Iris pigment epithelial cell (primary cell): ENCODE measurements around the gene ATPAF2.
"Not testable (repeated sequence)": the region's sequence is repeated elsewhere in the genome, so short reads cannot be mapped to it uniquely, and the experiment has no call there.

ENCODE experiments used
- DNase-seq: peaks from one replicate; pipeline ENCODE4 v3.0.0-alpha.2; 2011; ENCODE audit warnings: low read depth

Gene ATPAF2

DNA sequence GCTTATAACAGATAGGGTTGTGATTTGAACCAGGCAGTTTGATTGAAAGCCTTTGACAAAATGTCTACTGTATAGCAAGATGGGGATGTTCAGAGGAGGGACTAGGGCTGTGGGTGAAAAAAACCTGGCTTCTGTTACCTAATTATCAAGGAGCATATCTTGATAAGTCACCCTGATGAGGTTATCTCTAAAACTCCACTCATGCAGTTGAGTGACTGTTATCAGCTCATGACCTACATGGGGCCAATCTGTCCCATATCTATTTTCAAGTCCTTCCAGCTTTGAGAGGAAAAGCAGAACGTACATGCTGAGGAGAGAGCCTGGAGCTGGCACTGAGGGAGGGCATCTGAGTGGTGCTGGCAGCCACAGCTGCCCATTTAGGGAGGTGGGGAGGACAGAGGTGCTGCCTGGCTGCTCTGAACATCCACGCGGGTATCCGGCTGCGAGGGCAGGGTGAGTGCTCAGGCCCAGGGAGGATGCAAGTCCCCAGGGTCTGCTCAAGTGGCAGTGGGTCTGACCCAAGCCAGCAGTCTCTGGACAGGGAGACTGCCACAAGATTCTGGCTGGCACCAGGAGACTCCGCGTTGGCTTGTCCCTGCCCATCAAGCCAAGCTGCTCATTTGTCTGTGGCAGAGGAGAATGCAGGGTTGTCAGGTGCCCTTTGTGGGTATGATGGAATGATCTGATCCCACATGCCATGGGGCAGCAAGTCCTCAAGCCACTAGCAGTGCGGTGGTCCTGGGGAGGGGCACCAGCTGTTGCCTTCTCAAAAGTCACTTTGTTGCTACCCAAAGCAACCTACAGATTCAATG lies 29.2 kb downstream of the ATPAF2 start:
- no peak for DNase-seq

DNA sequence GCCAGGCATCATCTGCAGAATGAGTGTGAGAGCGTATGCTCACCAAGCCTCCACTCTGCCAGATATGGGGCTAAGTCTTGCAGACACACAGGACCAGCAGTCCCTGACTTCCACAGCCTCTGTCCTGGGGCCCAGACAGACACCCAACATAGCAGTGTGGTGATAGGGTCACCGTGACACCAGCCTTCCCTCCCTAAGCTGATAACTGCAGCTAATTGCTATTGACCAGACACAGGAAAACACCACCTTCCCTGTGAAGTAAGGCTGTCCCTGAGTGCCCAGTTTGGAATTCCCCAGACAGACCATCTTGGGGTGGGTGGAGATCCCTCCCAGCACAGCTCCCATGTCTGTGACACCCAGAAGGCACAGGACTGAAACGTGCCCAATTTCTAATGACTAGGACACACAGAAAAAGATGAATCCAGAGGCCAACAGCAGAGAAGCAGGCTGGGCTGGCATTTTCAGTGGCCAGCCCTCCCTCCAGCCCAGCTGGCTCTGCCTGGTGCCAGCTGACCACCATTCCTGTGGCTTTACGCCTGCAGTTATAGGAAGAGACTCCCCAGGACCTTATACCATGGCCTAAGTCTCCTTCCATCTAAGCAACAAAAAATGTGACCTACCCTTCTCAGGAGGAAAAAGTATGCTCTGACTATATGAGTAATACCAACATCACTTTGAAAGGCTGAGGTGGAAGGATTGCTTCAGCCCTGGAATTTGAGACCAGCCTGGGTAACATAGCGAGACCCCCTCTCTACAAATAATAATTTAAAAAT lies 30.3 kb downstream of the ATPAF2 start:
- DNase-seq: peak; percentile 67

DNA sequence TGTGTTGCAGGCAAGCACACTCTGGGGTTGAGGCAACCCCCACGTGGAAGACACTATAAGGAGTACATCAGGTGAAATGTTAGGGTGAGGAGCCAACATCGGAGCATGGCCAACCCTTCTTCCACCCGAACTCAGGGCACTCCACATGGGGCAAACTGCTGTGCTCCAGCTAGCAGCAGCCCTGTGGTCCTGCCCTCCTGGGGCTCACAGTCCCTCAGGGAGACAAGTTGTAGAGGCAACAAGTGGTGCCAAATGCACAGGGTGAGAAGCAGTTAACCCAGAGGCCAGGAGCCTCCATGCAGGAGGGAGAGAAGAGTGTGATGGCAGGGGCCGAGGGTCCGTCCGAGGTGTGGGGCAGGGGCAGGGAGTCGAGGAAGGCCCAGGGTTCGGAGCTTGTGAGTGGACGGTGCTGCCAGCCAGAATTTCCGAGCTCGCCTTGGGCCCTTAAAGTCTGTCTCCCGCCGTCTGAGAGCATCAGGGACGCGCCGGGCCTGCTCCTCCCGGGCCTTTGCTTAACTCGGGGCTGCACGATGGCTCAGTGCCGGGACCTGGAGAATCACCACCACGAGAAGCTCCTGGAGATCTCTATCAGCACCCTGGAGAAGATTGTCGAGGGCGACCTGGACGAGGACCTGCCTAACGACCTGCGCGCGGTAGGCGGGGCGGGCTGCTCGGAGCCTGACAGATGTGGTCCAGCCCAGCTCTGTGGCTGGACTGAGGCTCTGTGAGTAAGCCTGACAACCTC lies 32.3 kb downstream of the ATPAF2 start:
- no peak for DNase-seq

DNA sequence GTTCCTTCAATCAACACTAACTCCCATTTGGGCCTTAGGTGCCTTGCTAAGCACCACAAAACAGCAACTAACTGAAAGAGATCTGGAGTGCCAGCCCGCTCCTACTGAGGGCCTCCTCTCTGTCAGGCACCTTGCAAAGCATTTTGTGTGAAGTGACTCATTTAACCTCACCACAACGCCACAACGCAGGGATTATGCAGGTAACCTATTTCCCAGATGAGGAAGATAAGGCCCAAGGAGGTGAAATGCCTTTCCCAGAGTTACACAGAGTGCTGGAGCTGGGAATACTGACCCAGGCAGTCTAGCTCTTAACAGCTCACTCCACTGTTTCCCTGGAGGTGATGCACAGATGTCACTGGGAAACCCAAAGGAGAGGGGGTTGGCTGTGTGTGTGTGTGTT lies 33.5 kb downstream of the ATPAF2 start:
- no peak for DNase-seq

DNA sequence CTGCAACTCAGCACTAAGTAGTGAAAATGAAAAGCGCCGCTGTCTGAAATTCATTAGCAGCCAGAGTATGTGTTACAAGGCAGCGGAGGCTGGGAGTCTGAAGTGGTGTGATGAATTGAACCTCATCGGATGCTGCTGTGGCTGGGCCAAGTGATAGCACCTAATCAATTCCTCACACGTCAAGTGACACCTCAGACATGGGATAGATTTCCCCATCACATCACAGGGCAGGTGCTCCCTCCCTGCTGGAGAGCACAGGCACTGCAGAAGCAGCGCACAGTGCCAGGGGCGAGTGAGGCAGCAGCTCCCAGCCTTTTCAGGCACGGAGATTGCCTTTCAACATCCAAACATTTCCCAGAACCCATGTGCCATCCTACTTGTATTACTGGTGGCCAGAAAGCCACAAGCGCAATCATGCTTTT lies 34.1 kb downstream of the ATPAF2 start:
- DNase-seq: no peak

DNA sequence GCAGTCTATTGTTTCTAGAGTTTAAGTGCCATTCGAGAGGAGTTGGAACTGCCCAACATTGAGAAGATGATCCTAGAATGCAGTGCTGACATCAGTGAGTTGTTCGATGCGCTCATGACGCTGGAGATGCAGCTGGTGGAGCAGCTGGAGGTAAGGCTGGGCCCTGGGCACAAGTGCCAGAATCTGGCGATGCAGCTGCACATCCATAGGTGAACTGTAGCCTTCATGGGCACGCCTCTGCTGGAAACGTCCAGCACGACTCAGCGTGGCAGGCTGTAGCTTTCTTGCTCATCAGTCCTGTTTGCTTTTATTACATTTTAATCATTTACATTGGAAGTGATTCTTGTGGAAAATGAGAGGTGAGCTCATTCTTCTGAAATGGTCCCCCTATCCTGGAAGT lies 34.6 kb downstream of the ATPAF2 start:
- no peak for DNase-seq

DNA sequence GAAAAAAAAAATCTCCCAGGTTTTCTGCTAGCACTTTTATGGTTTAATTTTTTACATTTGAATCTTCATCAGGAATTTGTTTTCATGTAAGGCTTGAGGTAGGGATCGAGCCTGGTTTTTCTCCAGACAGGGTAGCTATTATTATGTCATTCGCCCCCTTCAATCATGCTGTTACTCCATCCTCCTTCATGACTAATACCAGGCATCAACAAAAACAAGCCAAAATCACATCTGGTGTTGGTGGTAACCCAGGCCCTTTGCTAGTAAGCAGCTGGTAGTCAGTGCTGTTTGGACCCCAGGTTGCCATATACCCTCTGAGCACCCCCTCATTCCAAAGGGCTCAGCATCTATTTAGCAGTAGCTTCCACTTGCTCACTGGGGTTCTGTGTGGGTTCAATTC lies 36.8 kb downstream of the ATPAF2 start:
- DNase-seq: no peak

DNA sequence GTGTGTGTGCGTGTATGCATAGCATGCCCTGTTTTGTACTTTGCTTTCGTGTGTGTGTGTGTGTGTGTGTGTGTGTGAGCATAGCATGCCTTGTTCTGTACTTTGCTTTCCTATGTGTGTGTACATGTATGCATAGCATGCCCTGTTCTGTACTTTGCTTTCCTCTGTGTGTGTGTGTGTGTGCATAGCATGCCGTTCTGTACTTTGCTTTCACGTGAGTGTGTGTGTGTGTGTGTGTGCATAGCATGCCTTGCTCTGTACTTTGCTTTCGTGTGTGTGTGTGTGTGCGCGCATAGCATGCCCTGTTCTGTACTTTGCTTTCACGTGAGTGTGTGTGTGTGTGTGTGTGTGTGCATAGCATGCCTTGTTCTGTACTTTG lies 38.9 kb downstream of the ATPAF2 start:
- no peak for DNase-seq

DNA sequence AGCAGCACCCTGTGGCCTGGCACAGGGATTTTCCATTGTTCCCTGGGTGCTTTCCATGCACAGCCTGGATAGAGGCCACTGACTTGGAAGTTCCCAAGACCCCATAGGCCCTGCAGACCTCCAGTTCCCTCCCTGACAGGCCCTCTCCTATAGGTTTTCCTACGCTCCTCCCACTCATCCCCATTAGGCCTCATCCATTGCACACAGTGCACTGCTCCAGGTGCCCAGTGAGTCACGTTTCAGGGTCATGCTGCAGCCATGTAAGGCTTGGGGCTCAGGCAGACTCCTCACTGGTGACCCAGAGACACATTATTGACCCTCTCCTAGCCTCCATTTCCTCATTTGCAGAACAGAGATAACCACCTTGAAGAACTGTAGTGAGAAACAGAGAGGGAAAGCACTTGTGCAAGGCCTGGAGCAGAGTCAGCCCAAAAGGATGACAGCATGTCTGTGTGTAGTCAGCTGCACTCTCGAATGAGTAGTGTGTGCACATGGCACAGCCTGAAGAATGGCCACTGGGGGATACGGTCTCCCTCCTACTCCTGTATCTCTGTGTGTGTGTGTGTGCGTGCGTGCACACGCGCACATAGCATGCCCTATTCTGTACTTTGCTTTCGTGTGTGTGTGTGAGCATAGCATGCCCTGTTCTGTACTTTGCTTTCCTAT lies 39.5 kb downstream of the ATPAF2 start:
- DNase-seq: peak; percentile 16

DNA sequence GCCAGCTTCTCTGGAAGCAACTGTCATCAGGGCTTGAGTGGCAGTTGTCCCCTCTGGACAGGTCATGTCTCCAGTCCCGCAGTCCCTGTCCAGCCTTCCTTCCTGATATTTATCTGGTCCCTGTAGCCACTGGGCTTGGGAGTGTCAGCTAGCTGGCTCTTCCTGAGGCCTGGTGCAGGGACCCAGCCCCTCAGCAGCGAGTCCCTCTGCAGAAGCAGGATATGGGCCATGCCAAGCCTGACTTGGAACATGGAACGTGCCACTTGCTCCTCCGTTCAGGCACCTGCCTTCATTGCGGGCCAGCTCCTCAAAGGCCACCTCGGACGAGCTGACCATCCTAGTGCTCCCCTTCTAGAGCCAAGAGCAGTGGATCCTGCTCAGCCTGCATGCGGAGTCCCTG lies 40.0 kb downstream of the ATPAF2 start:
- no peak for DNase-seq

DNA sequence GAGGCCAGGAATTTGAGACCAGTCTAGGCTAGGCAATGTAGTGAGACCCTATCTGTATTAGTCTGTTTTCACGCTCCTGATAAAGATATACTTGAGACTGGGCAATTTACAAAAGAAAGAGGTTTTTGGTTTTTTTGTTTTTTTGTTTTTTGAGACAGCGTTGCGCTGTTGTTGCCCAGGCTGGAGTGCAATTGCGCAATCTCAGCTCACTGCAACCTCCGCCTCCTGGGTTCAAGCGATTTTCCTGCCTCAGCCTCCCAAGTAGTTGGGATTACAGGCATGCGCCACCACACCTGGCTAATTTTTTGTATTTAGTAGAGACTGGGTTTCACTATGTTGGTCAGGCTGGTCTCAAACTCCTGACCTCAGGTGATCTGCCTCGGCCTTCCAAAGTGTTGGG lies 43.1 kb downstream of the ATPAF2 start:
- DNase-seq: not testable (repeated sequence)

DNA sequence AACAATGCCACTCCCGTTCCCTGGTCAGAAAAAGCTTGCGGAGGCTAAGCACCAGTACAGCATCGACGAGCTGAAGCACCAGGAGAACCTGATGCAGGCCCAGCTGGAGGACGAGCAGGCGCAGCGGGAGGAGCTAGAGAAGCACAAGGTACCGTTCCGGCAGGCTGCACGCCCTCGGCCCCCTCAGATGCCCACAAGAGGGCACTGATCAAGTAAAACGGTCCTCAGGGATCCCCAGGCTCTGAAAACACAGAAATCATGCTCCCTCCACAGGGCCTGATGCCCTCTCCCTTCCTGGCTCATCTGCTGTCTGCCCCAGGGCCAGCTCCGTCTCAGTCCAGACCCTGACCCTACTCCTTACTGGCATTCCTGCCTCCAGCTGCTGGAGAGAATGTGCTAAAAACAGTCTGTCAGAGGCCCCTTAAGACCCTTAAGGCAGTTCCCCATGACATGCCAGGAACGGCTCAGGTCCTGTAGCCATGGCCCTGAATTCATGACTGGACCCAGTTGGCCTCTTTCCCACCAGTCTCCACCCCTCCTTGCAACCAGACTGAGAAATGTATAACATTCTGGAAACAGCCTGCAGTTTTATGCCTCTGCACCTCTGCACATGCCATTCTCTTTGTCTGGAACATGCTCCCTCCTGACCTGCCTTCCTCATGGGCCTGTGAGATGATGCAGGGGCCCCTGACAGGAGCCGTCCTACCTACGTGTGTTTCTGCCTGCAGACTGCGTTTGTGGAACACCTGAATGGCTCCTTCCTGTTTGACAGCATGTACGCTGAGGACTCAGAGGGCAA lies 44.5 kb downstream of the ATPAF2 start:
- DNase-seq: peak; percentile 31

DNA sequence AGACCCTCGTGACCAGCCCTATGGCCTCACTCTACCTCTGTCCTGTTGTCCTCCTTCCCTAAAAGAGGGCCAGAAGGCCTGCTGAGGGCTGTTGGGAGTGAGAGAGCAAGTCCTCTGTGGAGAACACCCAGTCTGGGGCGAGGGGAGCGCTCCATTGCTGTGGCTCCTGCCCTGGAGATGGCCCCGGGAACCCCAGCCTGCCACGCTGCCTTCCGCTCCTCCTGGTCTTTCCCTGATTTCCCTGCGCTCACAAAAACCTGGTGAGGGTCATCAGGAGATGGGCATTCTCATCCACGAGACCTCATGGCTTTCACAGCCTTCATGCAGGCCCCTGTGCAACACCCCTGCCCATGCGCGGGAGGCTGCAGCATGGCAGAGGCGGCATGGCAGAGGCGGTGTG lies 45.1 kb downstream of the ATPAF2 start:
- no peak for DNase-seq

DNA sequence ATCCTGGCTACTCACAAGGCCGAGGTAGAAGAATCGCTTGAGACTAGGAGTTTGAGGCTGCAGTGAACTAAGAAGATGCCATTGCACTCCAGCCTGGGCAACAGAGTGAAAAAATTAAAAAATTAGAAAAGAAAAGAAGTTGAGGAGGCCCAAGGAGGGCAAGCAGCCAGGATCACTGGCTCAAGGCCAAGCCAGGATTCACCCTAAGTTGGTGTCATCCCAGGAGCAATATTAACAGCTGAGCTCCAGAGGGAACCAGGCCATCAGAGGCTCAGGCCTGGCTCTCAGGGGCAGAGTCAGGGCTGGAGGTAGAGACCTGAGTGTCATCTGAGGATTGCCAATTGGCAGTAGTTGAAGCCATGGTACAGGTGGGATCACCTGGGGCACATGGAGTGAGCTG lies 45.6 kb downstream of the ATPAF2 start:
- DNase-seq: no peak

DNA sequence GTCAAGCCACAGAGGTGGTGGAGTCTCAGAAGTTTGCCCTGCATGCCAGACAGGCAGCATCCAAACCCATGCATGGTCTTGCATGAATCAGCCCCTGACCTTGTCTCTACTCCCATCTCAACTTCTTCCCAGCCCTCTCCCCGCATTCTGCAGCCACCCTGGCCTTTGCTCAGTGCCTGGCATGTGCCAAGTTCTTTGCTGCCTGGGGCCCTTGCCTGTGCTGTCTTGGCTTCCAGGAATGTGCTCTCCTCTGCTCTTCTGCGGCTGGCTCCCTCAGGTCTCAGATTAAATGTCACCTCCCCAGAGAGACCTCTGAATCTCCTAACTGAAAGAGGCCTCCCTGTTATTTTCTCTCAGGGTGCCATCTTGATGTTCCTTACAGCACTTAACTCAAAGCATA lies 48.7 kb downstream of the ATPAF2 start:
- no peak for DNase-seq

DNA sequence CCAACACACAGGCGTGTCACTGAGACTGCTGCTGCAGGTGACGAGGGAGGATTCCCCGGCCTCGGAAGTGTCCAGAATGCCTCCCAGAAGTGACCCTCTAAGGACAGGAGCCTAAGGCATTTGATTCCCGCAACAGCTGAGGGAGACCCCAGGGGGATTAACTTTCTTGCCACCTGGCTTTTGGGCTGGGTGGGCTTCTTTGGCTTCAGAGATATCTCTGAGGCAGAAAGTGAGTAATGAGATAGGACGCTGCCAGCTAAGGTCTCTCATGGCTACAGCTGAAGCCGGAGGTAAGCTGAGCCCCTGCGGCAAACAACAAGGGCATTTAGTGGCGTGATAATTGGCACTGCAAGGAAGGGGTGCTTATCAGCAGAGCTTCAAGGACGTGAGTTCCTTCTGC lies 49.4 kb downstream of the ATPAF2 start:
- DNase-seq: no peak

DNA sequence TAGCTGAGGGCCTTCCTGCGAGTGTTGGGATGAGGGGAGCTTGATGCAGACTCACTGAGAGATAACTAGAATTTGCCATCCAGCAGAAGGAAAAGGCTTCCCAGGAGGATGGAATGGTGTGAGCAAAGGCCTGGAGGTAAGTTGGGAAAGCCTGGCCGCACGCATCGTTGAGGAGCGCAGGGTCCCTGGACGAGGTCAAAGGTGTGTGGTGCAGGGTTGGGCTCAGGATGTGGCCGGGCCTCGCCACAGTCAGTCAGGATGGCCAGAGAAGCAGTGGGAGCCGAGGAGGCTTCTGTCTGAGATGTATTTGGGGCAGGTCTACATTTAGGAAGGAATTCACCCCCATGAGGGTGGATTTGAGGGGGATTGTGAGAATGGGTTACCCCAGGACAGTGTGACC lies 49.9 kb downstream of the ATPAF2 start:
- no peak for DNase-seq

DNA sequence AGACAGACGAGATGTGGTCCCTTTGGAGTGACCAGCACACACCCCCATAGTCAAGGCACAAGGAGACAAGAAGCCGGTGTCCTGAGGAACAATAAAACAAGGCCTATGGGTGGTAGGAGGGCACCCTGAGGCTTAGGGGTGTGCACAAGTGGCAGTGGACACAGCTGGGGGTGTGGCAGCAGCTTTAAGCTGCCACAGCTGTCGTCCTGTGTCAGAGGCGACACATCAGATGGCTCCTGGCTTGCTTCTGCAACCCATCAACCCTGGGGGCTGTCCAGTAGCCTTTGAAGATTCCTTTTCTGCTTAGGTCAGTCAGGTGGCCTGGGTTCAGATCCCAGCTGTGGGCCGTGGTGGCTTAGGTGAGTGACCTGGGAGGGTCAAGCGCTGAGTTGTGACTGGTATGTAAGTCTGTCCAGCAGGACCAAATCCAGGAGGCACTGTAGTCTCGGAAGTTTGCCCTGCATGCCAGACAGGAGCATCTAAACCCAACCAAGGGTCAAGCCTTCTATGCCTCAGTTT lies 50.5 kb downstream of the ATPAF2 start:
- no peak for DNase-seq

DNA sequence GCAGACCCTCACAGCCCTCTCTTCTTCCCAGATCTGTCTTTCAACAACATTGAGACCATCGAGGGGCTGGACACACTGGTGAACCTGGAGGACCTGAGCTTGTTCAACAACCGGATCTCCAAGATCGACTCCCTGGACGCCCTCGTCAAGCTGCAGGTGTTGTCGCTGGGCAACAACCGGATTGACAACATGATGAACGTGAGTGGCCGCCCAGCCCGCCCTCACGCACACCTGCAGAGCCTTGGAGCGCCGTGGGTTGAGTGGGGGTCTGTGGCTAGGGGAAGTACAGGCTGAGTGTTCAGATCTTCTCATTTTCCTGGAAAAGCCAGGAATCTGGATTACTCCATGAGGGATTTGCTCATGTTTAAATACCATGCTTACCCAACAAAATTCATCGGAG lies 51.1 kb downstream of the ATPAF2 start:
- no peak for DNase-seq

DNA sequence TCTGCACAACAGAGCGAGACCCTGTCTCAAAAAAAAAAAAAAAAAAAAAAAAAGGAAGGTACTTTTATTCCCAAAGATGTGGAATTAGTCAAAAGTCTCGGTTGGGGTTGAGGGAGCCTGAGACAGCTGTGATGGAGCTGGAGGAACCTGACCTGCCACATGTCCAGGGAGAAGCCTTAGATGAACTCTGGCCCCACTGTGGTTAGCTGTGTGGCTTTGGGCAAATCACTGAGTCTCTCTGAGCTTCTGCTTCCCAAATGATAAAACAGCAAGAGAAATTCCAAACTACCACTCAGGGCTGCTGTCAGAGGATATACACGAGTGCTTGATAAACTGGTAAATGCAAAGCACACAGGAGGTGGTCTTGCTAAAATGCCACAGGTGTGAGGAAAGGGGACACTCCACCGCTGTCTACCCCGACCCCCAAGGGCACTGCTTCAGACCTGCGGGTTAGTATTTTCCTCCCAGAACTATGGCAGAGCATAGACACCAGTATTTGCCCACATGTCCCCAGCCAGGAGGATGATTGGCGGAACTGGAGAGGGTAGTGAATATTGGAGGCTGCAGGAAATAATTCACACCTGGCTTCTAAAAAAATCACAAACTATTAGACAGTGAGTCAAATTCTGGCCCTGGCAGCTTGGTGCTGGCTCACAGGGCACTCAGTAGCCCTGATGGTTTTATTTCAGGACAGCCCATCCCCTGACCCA lies 51.6 kb downstream of the ATPAF2 start:
- no peak for DNase-seq

DNA sequence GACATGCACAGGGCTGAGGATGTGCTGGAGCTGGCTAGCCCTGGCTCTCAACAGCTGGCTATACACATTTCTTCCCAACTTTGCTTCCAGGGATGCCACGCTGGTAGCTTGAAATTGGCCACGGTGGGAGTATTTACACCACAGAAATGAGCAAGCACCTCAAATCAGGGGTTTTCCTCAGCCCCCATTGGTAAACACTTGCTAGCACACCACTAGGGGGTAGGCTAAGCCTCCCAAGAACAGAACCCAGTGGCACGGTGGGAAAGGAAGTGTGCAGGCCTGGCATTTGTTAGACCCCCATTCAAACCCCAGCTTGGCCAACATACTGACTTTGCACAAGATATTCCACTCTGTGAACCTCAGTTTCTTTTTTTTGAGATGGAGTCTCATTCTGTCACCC lies 53.4 kb downstream of the ATPAF2 start:
- DNase-seq: no peak
